ENCODE measurements around the gene TMEM270. TPM values are rescaled to one million over a fixed set of nuclear protein-coding genes. Genes with fewer than 3 reads are reported as not detected.

The TMEM270 gene
- polyA plus RNA-seq, 1 experiment: not detected

GRCh38 chr7:73824986-73825385, 36.0 kb upstream of the TMEM270 start:
- CTCF ChIA-PET: interaction anchor here (1.9 to 3.1 kb wide), 2 partner anchors 9 to 29 kb away, joined by 5 to 20 read pairs; no protein-coding TSS in a partner anchor
- H3K27me3 ChIP-seq (ENCODE audit: control insufficient read depth, insufficient read depth, low read length): no peaks in the 10 kb centered on the region
- no peaks in the 10 kb centered on the region for H3K36me3 ChIP-seq (ENCODE audit: control insufficient read depth, insufficient read depth, low read length)
- no peak overlapping the region for H3K4me3 ChIP-seq (ENCODE audit: low read depth, low read length)
- POLR2A ChIA-PET: no interaction called here
- no peak for TF ChIP-seq CTCF (IDR thresholded peaks at IDR 0.05; ENCODE audit: insufficient read depth, low read depth, low read length)
- DNase-seq (ENCODE audit: low read depth): no peak

- ChIA-PET POLR2A (interaction anchor here (0.6 kb wide), 1 partner anchor 15 kb away, joined by 4 read pairs; the partner anchor contains the start of gene METTL27), CTCF (interaction anchor here (1.0 to 3.1 kb wide), 4 partner anchors 10 to 27 kb away, joined by 3 to 20 read pairs (median 6); no protein-coding TSS in a partner anchor)
- H3K27me3 ChIP-seq (ENCODE audit: control insufficient read depth, insufficient read depth, low read length): no peaks in the 10 kb centered on the region
- H3K36me3 ChIP-seq (ENCODE audit: control insufficient read depth, insufficient read depth, low read length): no peaks in the 10 kb centered on the region
- DNase-seq (ENCODE audit: low read depth): no peak
- TF ChIP-seq CTCF (IDR thresholded peaks at IDR 0.05; ENCODE audit: insufficient read depth, low read depth, low read length): no peak
- H3K4me3 ChIP-seq (ENCODE audit: low read depth, low read length): no peak overlapping the region
These were observed 33.3 kb upstream of the TMEM270 start for GRCh38 chr7:73827567-73828106.

- H3K4me3 ChIP-seq (ENCODE audit: low read depth, low read length): no peak overlapping the region
- CTCF ChIA-PET: interaction anchor here (1.0 to 3.1 kb wide), 3 partner anchors 17 to 26 kb away, joined by 3 to 20 read pairs (median 7); no protein-coding TSS in a partner anchor
These were observed 32.7 kb upstream of the TMEM270 start for GRCh38 chr7:73828107-73828803.

DNA sequence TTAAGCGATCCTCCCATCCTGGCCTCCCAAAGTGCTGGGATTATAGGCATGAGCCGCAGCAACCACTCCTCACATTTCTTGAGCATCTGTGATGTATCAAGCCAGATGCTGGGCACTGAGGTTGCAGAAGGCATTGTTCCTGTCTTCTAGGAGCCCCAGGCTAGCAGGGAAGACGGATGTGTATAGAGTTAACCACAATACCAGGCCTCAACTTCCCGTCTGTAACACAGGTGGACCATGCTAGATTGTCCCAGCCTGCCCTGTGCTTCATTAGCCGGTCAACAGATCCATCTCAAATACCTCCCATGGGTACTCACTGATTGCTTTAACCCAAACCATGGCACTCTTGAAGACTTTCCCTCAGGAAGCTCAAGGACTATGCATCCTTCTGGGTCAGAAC, 32.0 kb upstream of the TMEM270 start:
- Histone ChIP-seq H3K4me3 (ENCODE audit: low read depth, low read length) (no peak overlapping the region), H3K36me3 (ENCODE audit: control insufficient read depth, insufficient read depth, low read length) (no peaks in the 10 kb centered on the region), H3K27me3 (ENCODE audit: control insufficient read depth, insufficient read depth, low read length) (no peaks in the 10 kb centered on the region)
- ChIA-PET CTCF (interaction anchor here (0.6 to 1.2 kb wide), 3 partner anchors 13 to 65 kb away, joined by 3 read pairs; partner anchors contain the start of gene METTL27), POLR2A (no interaction called here)
- no peak for DNase-seq (ENCODE audit: low read depth)
- no peak for TF ChIP-seq CTCF (IDR thresholded peaks at IDR 0.05; ENCODE audit: insufficient read depth, low read depth, low read length)

More at GRCh38 chr7:73828107-73828803, 32.7 kb upstream of the TMEM270 start:
- Histone ChIP-seq H3K27me3 (ENCODE audit: control insufficient read depth, insufficient read depth, low read length) (no peaks in the 10 kb centered on the region), H3K36me3 (ENCODE audit: control insufficient read depth, insufficient read depth, low read length) (no peaks in the 10 kb centered on the region)
- TF ChIP-seq CTCF (IDR thresholded peaks at IDR 0.05; ENCODE audit: insufficient read depth, low read depth, low read length): no peak
- no peak for DNase-seq (ENCODE audit: low read depth)
- POLR2A ChIA-PET: interaction anchor here (0.6 kb wide), 1 partner anchor 14 kb away, joined by 4 read pairs; the partner anchor contains the start of gene METTL27

GRCh38 chr7:73829505-73829904, 31.5 kb upstream of the TMEM270 start:
- Histone ChIP-seq H3K4me3 (ENCODE audit: low read depth, low read length) (no peak overlapping the region), H3K36me3 (ENCODE audit: control insufficient read depth, insufficient read depth, low read length) (no peaks in the 10 kb centered on the region), H3K27me3 (ENCODE audit: control insufficient read depth, insufficient read depth, low read length) (no peaks in the 10 kb centered on the region)
- no peak for DNase-seq (ENCODE audit: low read depth)
- ChIA-PET CTCF (interaction anchor here (0.5 to 1.5 kb wide), 5 partner anchors 7 to 287 kb away, joined by 3 to 4 read pairs (median 3); partner anchors contain the start of gene METTL27), POLR2A (no interaction called here)
- TF ChIP-seq CTCF (IDR thresholded peaks at IDR 0.05; ENCODE audit: insufficient read depth, low read depth, low read length): no peak

Measured in BJ (cell line).